Right atrium auricular region (tissue), 2 donors: ENCODE measurements around the gene ADPRHL1. TPM values are rescaled to one million over a fixed set of nuclear protein-coding genes. Genes with fewer than 3 reads are reported as not detected.

ENCODE experiments used
- DNase-seq: peaks from one replicate; pipeline ENCODE4 v3.0.0-alpha.2; 2019; ENCODE audit warnings: low spot score
- H3K27ac ChIP-seq, 2 donors: fragments of 200-600 bp; sonication (generic); 1 replicate in 1 of 2; 2 replicates in 1 of 2; pipeline ENCODE4 v1.5.1; 2016 to 2019
- H3K27me3 ChIP-seq, 2 donors: fragments of 200-600 bp; sonication (generic); one replicate each; pipeline versions ENCODE4 v1.5.1 to v1.6.0; 2017 to 2019
- H3K36me3 ChIP-seq: fragments of 200-600 bp; sonication (generic); one replicate; pipeline ENCODE4 v1.5.1; 2016
- H3K4me1 ChIP-seq, 2 donors: fragments of 200-600 bp; sonication (generic); one replicate each; pipeline versions ENCODE4 v1.5.1 to v1.6.0; 2017 to 2019
- H3K4me3 ChIP-seq, 2 donors: fragments of 200-600 bp; sonication (generic); 1 replicate in 1 of 2; 2 replicates in 1 of 2; pipeline ENCODE4 v1.5.1; 2017 to 2019; ENCODE audit warnings: mild to moderate bottlenecking in 1 of 2, moderate library complexity in 1 of 2
- H3K9me3 ChIP-seq, 2 donors: fragments of 200-600 bp; sonication (generic); one replicate each; pipeline ENCODE4 v1.5.1; 2019
- CTCF ChIP-seq, 2 donors: fragments of 200-600 bp; sonication (generic); IDR thresholded peaks; one replicate each; pipeline ENCODE4 v1.5.1; 2019; ENCODE audit warnings: antibody characterized with exemption in 2 of 2
- total RNA-seq, 2 donors: library from RNA; depleted of rRNA; stranded (reverse); fragments of >200 nt; gene quantifications; one replicate each; pipeline ENCODE4 v1.1.0, GENCODE V29; 2016

ADPRHL1 gene
- total RNA-seq, 2 donors from 2014 or later, result 222 to 329 TPM

DNA sequence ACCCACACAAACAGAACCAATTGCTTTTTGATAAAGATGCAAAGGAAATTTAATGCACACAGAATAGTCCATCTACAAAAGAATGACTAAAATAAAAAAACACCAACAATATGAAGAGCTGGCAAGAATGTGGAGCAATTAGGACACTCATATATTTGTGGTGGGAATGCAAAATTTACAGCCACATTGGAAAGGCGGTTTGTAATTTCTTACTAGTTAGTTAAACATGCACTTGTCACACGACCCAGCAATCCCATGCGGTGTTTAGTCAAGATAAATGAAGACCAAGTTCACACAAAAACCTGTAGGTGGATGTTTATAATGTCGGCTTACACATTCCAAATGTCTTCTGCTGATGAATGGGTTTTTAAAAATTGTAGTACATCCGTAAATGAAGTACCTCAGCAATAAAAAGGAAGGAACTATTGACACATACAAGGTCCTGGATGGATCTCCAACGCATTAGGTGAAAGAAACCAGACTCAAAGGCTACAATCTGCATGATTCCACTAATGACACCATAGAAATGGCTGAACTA, 94.6 kb downstream of the ADPRHL1 start:
- Histone ChIP-seq H3K4me3 (no peak overlapping the region), H3K4me1 (peaks cover 0 to 10% of the 10 kb centered on the region in 2 donors), H3K36me3 (no peaks in the 10 kb centered on the region), H3K9me3 (no peaks in the 10 kb centered on the region), H3K27me3 (no peaks in the 10 kb centered on the region), H3K27ac (no peak overlapping the region)
- no peak for TF ChIP-seq CTCF (IDR thresholded peaks at IDR 0.05)
- no peak for DNase-seq

- TF ChIP-seq CTCF (IDR thresholded peaks at IDR 0.05), result no peak
- no peak overlapping the region for H3K4me3 ChIP-seq
- no peaks in the 10 kb centered on the region for H3K9me3 ChIP-seq
- no peak overlapping the region for H3K27ac ChIP-seq
- no peak for DNase-seq
- H3K4me1 ChIP-seq, result no peaks in the 10 kb centered on the region
- no peaks in the 10 kb centered on the region for H3K36me3 ChIP-seq
- no peaks in the 10 kb centered on the region for H3K27me3 ChIP-seq
Measured at GRCh38 chr13:113357529-113357928, 95.8 kb downstream of the ADPRHL1 start.

GRCh38 chr13:113356596-113356995, 96.7 kb downstream of the ADPRHL1 start:
- H3K4me3 ChIP-seq, result no peak overlapping the region
- no peaks in the 10 kb centered on the region for H3K9me3 ChIP-seq
- H3K27ac ChIP-seq, result no peak overlapping the region
- no peak for DNase-seq
- H3K36me3 ChIP-seq, result no peaks in the 10 kb centered on the region
- no peaks in the 10 kb centered on the region for H3K4me1 ChIP-seq
- no peaks in the 10 kb centered on the region for H3K27me3 ChIP-seq
- no peak for TF ChIP-seq CTCF (IDR thresholded peaks at IDR 0.05)

DNA sequence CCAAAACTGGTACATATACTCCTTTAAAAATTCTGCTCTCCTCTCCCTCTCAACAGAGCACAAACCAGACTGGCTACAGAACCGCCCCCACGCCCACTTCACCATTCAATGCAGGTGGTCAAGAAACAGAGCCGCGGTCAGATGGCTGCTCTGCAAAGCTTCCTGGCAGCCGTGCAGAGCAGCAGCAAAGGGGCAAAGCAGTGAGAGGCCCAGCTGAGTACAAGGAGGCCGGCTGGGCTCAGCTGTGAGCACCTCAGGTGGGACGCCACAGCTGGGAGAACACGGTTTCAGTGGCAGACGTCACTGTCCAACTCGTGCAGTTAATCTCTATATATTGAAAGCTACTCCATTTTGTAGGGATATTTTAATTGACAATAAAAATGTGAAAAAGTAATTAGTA, 97.7 kb downstream of the ADPRHL1 start:
- Histone ChIP-seq H3K36me3 (no peaks in the 10 kb centered on the region), H3K9me3 (no peaks in the 10 kb centered on the region), H3K4me1 (no peaks in the 10 kb centered on the region), H3K27ac (no peak overlapping the region), H3K27me3 (no peaks in the 10 kb centered on the region), H3K4me3 (no peak overlapping the region)
- no peak for TF ChIP-seq CTCF (IDR thresholded peaks at IDR 0.05)
- no peak for DNase-seq

DNA sequence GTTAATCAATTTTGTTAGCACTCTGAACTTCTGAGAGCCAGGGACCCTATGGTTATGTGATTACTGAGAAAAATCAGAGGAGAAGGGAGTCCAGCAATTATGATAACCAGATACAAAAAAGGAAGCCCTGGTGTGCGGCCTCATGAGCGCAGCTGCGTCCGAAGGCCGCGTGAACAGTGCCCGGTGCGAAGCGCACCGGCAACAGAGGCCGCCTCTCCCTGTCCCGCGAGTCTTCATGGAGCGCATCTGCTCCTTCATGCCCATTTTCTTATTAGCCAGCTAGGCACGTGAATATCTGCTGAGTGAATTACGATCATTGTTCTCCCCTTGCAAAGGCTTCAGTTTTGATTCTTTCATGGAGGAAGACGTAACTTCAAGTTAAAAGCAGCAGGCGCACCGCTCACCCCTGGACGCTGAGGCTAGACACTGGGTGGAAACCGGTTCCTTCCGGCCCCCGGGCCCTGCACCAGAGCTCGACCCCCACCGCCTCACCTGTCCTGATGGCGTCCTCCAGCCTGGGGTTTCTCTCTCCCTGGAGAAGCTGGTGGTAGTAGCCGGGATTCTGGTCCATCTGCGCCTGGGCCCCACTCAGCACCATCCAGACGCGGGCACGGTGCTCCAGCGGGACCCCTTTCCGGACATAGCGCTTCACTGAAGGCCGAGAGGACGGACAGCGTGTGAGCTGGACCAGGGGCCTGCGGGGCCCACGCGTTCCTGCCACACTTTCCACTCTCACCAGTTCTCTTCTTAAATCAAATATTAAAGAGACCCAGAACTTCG, 98.3 kb downstream of the ADPRHL1 start:
- TF ChIP-seq CTCF (IDR thresholded peaks at IDR 0.05), result no peak
- DNase-seq, result no peak
- Histone ChIP-seq H3K27me3 (no peaks in the 10 kb centered on the region), H3K27ac (no peak overlapping the region), H3K4me3 (no peak overlapping the region), H3K4me1 (no peaks in the 10 kb centered on the region), H3K9me3 (no peaks in the 10 kb centered on the region), H3K36me3 (no peaks in the 10 kb centered on the region)
